ENCODE data around the gene NDST3.

NDST3 gene

DNA sequence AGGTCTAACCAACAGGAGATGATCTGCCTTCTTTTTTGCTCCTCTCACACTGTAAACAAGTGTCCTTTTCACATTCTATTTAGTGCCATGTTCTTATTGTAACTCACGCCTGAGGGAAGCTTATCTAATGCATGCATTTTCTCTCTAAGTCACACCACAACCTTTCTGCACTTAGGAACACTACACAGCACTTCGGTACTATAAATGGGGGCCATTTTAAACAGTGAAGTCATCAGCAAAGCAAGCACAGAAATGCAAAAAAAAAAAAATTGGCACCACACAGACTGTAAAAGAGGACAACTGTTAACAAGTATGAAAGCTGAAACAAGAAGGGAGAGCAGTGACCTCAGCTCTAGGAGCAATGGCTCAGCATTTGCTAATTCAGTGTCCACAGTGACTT lies 273.4 kb downstream of the NDST3 start:
- DNase-seq (ENCODE audit: low read depth): no peak
- TF ChIP-seq POLR2A (IDR thresholded peaks at IDR 0.05; ENCODE audit: extremely low read depth, insufficient read length): no peak
- no peak for TF ChIP-seq MYC (IDR thresholded peaks at IDR 0.05; ENCODE audit: low read depth, low read length)
- no peak for TF ChIP-seq CTCF (IDR thresholded peaks at IDR 0.05; ENCODE audit: low read depth, low read length)
- TF ChIP-seq MAX (IDR thresholded peaks at IDR 0.05; ENCODE audit: low read depth, low read length): no peak
- no peak overlapping the region for H3K4me3 ChIP-seq (ENCODE audit: low read depth, low read length)

Data from NB4 (cell line).